Measurements from ENCODE around the gene IPO8.

DNA sequence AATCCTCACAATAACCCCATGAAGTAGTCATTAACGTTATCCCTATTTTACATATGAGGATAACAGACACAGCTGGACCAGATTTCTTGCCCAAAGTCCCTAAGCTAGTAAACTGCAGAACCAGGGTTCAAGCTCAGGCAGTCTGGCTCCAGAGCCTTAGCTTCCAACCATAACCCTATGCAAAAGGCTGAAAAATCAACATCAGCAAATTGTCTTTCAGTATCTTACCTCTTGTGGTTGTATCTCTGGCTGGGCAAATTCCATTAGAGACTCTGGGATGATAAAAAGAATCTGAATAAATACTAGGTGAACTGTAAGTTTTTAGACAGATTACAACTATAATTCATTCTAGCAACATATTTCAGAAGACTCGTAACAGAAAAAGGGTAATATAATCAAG, 34.3 kb upstream of the IPO8 start:
- TF ChIP-seq, protein P1, sequence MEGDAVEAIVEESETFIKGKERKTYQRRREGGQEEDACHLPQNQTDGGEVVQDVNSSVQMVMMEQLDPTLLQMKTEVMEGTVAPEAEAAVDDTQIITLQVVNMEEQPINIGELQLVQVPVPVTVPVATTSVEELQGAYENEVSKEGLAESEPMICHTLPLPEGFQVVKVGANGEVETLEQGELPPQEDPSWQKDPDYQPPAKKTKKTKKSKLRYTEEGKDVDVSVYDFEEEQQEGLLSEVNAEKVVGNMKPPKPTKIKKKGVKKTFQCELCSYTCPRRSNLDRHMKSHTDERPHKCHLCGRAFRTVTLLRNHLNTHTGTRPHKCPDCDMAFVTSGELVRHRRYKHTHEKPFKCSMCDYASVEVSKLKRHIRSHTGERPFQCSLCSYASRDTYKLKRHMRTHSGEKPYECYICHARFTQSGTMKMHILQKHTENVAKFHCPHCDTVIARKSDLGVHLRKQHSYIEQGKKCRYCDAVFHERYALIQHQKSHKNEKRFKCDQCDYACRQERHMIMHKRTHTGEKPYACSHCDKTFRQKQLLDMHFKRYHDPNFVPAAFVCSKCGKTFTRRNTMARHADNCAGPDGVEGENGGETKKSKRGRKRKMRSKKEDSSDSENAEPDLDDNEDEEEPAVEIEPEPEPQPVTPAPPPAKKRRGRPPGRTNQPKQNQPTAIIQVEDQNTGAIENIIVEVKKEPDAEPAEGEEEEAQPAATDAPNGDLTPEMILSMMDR (IDR thresholded peaks at IDR 0.05; ENCODE audit: low read length): no peak
- TF ChIP-seq EZH2 (IDR thresholded peaks at IDR 0.05; ENCODE audit: borderline replicate concordance, low read length): no peak
